ENCODE measurements around the gene DESI1. TPM values are rescaled to one million over a fixed set of nuclear protein-coding genes. Genes with fewer than 3 reads are reported as not detected.
"Not testable (repeated sequence)": the region's sequence is repeated elsewhere in the genome, so short reads cannot be mapped to it uniquely, and the experiment has no call there.

Gene DESI1
- total RNA-seq, 2 donors from 2014 or later, result 62.3 to 65.8 TPM

- TF ChIP-seq CTCF (IDR thresholded peaks at IDR 0.05), result no peak
- Histone ChIP-seq H3K4me1 (peaks cover 0 to 40% of the 10 kb centered on the region in 2 donors), H3K27ac (peak overlapping the region in 1 of 2 donors; percentile 81), H3K36me3 (peaks cover 8% of the 10 kb centered on the region), H3K9me3 (no peaks in the 10 kb centered on the region), H3K27me3 (no peaks in the 10 kb centered on the region), H3K4me3 (no peak overlapping the region)
- DNase-seq (ENCODE audit: low spot score), result no peak
Observed at GRCh38 chr22:41578818-41579217, 42.0 kb downstream of the DESI1 start.

- peak overlapping the region in 1 of 2 donors; percentile 81 for H3K27ac ChIP-seq
- H3K36me3 ChIP-seq, result peaks cover 14% of the 10 kb centered on the region
- H3K27me3 ChIP-seq, result no peaks in the 10 kb centered on the region
- no peak for DNase-seq (ENCODE audit: low spot score)
- peaks cover 0 to 40% of the 10 kb centered on the region in 2 donors for H3K4me1 ChIP-seq
- H3K4me3 ChIP-seq, result no peak overlapping the region
- no peaks in the 10 kb centered on the region for H3K9me3 ChIP-seq
- no peak for TF ChIP-seq CTCF (IDR thresholded peaks at IDR 0.05)
Observed at GRCh38 chr22:41578114-41578513, 42.7 kb downstream of the DESI1 start.

- peaks cover 26% of the 10 kb centered on the region for H3K36me3 ChIP-seq
- H3K4me3 ChIP-seq, result no peak overlapping the region
- no peaks in the 10 kb centered on the region for H3K27me3 ChIP-seq
- H3K9me3 ChIP-seq, result no peaks in the 10 kb centered on the region
- H3K4me1 ChIP-seq, result peaks cover 0 to 34% of the 10 kb centered on the region in 2 donors
- peak; percentile 50 to 74 for TF ChIP-seq CTCF (IDR thresholded peaks at IDR 0.05)
- no peak for DNase-seq (ENCODE audit: low spot score)
- peak overlapping the region; percentile 62 to 81 for H3K27ac ChIP-seq
Observed at GRCh38 chr22:41576877-41577276, 44.0 kb downstream of the DESI1 start.

GRCh38 chr22:41575533-41575932 lies 45.3 kb downstream of the DESI1 start:
- Histone ChIP-seq H3K27me3 (no peaks in the 10 kb centered on the region), H3K27ac (peak overlapping the region; percentile 72 to 81), H3K36me3 (peaks cover 29% of the 10 kb centered on the region), H3K4me1 (peaks cover 0 to 34% of the 10 kb centered on the region in 2 donors), H3K4me3 (no peak overlapping the region), H3K9me3 (no peaks in the 10 kb centered on the region)
- no peak for DNase-seq (ENCODE audit: low spot score)
- TF ChIP-seq CTCF (IDR thresholded peaks at IDR 0.05), result no peak

GRCh38 chr22:41574847-41575381 lies 45.9 kb downstream of the DESI1 start:
- Histone ChIP-seq H3K27me3 (no peaks in the 10 kb centered on the region), H3K9me3 (no peaks in the 10 kb centered on the region), H3K36me3 (peaks cover 29% of the 10 kb centered on the region), H3K4me3 (no peak overlapping the region), H3K4me1 (peaks cover 0 to 34% of the 10 kb centered on the region in 2 donors), H3K27ac (peak overlapping the region; percentile 72 to 81)
- no peak for TF ChIP-seq CTCF (IDR thresholded peaks at IDR 0.05)
- peak; percentile 88 for DNase-seq (ENCODE audit: low spot score)

GRCh38 chr22:41573677-41574076 lies 47.2 kb downstream of the DESI1 start:
- no peak for DNase-seq (ENCODE audit: low spot score)
- Histone ChIP-seq H3K4me1 (peaks cover 0 to 33% of the 10 kb centered on the region in 2 donors), H3K36me3 (peaks cover 33% of the 10 kb centered on the region), H3K9me3 (no peaks in the 10 kb centered on the region), H3K27me3 (no peaks in the 10 kb centered on the region), H3K4me3 (no peak overlapping the region), H3K27ac (peak overlapping the region in 1 of 2 donors; percentile 81)
- TF ChIP-seq CTCF (IDR thresholded peaks at IDR 0.05), result no peak

GRCh38 chr22:41572305-41572704 lies 48.5 kb downstream of the DESI1 start:
- Histone ChIP-seq H3K36me3 (peaks cover 35% of the 10 kb centered on the region), H3K4me1 (peaks cover 0 to 33% of the 10 kb centered on the region in 2 donors)
- H3K27me3 ChIP-seq; DNase-seq (ENCODE audit: low spot score); H3K9me3 ChIP-seq; H3K4me3 ChIP-seq; H3K27ac ChIP-seq: not testable (repeated sequence)

Measured in right atrium auricular region (tissue), 2 donors.